HT-29 (cell line): ENCODE data around the gene CAD. TPM values are rescaled to one million over a fixed set of nuclear protein-coding genes. Genes with fewer than 3 reads are reported as not detected.

Experiments
- DNase-seq: peaks from one replicate; pipeline ENCODE4 v3.0.0-alpha.2; 2015; ENCODE audit warnings: low spot score
- total RNA-seq: library from RNA; depleted of rRNA; stranded (reverse); fragments of >200 nt; shearing (Covaris generic); gene quantifications from 2 replicates; pipeline ENCODE4 v1.2.3, GENCODE V29; 2014

The CAD gene
- total RNA-seq, 1 experiment from 2014 or later, result 88.5 TPM

DNA sequence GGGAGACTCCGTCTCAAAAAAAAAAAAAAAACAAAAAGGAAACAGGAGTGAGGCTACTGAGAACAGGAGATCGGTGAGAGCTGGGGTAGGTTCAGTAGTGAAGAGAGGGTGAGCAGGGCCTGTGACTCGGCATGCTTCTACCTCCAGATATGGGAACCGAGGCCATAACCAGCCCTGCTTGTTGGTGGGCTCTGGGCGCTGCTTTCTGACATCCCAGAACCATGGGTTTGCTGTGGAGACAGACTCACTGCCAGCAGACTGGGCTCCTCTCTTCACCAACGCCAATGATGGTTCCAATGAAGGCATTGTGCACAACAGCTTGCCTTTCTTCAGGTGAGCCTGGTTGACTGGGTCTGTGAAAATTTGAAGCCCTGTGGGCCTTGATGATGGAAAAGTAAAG, 6.2 kb downstream of the CAD start:
- DNase-seq, result no peak

DNA sequence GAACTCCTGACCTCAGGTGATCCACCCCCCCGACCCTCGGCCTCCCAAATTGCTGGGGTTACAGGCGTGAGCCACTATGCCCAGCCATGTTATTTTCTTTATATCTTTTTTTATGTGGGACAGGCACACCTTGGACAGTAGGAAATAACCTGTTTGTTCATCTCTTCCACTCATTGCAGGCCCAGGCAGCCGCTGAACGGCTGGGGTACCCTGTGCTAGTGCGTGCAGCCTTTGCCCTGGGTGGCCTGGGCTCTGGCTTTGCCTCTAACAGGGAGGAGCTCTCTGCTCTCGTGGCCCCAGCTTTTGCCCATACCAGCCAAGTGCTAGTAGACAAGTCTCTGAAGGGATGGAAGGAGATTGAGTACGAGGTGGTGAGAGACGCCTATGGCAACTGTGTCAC, 8.4 kb downstream of the CAD start:
- DNase-seq, result no peak

DNA sequence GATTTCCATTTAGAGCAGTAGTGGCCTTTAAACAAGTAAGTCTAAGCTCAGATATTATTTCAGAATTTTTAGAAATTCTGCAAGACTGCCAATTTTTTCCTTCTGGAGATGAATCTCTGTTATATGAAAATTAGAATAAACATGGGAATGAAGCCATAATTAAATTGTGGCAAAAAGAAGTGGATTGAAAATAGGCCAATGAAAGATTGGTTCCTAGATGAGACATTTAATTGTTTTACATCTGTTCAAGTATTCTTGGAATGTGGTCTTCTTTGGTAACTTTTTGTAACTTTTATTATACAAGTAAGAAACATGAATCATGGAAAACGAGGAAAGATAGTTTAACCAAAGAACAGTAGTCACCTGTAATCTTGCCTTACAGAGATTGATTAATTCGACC, 10.3 kb downstream of the CAD start:
- no peak for DNase-seq

DNA sequence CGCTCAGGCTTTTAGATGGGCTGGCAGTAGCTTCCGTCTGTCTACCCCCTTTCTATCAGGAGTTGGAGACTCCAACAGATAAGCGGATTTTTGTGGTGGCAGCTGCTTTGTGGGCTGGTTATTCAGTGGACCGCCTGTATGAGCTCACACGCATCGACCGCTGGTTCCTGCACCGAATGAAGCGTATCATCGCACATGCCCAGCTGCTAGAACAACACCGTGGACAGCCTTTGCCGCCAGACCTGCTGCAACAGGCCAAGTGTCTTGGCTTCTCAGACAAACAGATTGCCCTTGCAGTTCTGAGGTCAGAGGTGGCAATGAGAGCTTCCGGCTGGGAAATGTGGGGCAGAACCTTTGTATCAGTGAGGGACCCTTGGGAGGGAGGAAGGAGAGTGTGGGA, 14.8 kb downstream of the CAD start:
- DNase-seq, result no peak

DNA sequence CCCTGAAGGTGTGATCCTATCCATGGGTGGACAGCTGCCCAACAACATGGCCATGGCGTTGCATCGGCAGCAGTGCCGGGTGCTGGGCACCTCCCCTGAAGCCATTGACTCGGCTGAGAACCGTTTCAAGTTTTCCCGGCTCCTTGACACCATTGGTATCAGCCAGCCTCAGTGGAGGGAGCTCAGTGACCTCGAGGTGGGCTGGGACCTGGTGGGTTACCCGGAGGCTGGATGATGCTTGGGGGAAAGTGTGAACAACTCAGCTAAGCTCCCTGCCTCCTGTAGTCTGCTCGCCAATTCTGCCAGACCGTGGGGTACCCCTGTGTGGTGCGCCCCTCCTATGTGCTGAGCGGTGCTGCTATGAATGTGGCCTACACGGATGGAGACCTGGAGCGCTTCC, 16.2 kb downstream of the CAD start:
- DNase-seq, result no peak

DNA sequence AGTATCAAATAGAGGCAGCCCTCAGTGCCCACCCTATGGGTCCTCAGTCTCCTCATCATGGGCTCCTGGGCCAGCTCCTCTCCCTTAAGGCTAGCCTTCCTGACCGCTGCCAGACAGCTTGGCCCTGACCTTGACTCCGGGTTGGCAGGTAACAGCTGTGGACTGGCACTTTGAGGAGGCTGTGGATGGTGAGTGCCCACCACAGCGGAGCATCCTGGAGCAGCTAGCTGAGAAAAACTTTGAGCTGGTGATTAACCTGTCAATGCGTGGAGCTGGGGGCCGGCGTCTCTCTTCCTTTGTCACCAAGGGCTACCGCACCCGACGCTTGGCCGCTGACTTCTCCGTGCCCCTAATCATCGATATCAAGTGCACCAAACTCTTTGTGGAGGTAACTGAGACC, 19.0 kb downstream of the CAD start:
- DNase-seq, result no peak

DNA sequence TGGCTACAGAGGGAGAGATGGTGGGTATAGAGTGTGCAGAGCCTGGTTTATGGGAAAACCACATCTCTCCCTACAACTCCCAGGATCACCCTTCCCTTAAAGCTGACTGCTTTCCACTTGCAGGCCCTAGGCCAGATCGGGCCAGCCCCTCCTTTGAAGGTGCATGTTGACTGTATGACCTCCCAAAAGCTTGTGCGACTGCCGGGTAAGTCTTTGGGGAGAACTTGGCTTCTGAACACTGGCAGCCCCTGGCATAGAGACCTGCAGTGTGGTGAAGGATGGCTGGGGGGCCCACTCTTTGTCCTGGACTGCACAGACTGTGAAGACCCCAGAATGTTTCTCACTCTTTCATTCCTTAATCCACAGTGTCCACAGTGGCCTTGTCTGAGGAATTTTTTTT, 19.5 kb downstream of the CAD start:
- DNase-seq, result no peak

DNA sequence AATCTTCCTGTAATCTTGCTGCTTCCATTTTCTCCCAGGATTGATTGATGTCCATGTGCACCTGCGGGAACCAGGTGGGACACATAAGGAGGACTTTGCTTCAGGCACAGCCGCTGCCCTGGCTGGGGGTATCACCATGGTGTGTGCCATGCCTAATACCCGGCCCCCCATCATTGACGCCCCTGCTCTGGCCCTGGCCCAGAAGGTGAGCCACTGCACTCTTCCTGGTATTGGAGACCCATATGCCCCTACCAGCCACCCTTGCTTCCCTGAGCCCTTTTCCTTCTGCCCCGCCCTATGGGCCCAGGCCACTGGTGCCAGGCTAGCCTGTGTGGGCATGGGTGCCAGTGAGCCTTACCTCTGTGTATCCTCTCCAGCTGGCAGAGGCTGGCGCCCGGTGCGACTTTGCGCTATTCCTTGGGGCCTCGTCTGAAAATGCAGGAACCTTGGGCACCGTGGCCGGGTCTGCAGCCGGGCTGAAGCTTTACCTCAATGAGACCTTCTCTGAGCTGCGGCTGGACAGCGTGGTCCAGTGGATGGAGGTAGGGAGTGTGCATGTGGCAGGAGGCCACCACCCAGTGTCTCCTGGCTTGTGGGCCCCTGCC, 20.3 kb downstream of the CAD start:
- no peak for DNase-seq

DNA sequence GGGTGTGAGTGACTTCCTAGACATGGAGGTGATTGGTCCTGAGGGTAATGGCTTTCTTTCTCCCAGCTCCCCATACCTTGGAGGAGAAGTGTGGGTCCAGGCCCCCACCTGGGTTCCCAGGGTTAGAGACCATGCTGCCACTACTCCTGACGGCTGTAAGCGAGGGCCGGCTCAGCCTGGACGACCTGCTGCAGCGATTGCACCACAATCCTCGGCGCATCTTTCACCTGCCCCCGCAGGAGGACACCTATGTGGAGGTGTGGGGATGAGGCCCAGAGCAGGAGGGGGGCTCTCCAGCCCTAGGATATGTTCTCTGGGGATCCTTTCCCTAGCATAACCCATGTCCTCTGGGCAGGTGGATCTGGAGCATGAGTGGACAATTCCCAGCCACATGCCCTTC, 21.8 kb downstream of the CAD start:
- DNase-seq, result no peak

DNA sequence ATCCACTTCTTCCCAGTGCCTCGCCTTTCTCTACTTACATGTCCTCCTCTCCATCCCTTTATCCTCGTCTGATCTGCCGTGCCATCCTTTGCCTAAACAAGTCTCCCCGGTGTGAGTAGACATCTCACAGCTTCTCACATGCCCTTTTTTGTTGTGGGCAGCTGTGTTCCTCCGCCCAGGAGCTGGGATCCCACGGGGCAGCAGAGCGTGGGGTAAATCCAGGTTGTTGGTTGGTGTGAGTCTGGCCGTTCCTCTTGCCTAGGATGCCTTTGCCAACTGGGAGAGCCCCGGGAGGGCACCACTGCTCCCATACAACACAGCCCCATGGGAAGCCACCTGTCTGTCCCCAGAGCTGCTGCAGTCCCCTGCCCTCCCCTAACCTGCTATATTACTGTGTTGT, 23.2 kb downstream of the CAD start:
- DNase-seq, result no peak

DNA sequence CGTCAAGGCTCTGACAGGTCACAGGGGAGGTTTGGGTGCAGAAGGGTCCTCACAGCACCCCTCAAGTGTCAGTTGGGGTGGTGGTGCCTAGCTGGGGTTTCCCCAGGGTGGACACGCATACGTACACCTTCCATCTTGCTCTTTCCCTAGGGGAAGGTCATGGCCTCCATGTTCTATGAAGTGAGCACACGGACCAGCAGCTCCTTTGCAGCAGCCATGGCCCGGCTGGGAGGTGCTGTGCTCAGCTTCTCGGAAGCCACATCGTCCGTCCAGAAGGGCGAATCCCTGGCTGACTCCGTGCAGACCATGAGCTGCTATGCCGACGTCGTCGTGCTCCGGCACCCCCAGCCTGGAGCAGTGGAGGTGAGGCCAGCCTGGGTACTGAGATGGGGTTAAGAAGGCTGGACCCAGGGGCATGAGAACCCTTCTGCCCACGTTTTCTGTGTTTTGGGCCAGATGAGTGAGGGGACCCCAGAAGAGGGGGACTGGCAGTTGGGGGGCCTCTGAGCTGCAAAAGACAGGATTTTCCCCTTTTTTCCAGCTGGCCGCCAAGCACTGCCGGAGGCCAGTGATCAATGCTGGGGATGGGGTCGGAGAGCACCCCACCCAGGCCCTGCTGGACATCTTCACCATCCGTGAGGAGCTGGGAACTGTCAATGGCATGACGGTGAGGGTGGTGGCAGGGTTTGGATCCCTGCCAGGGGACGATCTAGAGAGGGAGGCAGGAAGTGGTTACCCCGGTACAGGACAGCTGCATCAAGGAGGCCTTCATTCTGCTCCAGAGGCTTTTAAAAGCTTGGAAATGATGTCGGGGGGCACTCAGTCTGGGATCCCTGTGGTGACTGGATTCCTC, 24.8 kb downstream of the CAD start:
- no peak for DNase-seq

DNA sequence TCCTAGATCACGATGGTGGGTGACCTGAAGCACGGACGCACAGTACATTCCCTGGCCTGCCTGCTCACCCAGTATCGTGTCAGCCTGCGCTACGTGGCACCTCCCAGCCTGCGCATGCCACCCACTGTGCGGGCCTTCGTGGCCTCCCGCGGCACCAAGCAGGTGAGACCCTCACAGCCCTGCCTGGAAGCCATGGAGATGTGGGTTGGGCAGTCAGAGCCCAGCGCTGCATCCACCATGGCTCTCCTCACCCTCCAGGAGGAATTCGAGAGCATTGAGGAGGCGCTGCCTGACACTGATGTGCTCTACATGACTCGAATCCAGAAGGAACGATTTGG, 25.4 kb downstream of the CAD start:
- no peak for DNase-seq

DNA sequence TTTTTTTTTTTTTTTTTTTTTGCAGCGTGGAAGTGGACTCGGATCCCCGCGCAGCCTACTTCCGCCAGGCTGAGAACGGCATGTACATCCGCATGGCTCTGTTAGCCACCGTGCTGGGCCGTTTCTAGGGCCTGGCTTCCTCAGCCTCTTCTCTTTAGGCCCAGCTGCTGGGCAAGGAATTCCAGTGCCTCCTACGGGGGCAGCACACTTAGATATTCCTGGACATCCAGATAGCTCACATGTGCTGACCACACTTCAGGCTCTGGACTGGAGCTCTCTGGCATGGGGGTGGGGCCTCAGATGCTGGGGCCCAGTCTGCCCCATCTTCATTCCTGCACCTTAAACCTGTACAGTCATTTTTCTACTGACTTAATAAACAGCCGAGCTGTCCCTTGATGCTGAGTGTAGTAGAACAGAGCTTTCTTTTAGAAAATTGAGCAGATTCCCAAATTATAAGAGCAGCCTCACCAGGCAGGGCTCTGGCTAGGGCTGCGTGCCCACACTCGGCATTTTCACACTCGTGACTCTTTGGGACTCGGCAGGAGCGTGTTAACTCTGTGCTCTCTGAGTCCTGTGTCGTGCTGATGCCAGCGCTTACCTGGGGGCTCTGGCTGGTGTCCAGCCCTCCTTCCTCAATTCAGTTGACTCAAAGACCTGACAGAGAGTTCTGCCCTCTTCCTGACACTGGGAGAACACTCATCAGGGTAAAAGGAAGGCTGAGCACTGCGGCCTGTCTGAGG, 26.4 kb downstream of the CAD start:
- no peak for DNase-seq

DNA sequence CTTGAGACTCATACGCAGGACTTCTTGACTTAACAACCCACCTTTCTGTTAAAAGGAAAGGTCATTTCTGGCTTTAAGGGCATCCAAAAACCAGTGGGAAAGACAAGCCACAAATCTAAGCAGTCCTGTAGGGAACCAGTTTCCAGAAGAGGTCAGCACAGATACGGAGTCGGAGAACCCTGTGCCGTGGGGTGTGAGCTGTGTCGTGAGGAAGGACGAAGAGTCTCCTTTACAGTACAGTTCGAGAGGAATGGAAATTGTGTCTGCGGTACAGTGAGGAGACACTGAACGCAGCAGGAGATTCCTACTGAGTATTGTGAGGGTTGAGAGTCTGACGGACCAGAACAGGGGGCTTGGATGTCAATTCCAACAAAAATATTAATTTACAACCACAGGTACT, 27.9 kb downstream of the CAD start:
- no peak for DNase-seq

DNA sequence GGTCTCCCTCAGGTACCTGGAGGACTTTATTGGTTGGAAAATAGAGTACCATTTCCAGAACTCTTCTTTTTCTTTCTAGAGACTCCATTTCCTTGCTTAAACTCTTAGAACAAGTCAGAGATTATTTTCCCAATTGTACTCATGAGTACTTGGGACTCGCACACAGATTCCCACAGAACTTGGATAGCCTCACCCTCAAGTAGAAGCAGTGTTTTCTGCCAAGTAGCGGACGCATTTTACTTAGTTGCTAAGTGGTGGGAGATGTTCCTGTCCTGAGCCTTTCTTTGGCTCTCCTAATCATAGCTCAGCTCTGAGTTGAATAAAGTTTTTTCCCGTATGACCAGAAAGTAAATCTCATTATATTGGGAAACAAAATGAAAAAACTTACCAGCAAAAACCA, 28.5 kb downstream of the CAD start:
- DNase-seq, result no peak

DNA sequence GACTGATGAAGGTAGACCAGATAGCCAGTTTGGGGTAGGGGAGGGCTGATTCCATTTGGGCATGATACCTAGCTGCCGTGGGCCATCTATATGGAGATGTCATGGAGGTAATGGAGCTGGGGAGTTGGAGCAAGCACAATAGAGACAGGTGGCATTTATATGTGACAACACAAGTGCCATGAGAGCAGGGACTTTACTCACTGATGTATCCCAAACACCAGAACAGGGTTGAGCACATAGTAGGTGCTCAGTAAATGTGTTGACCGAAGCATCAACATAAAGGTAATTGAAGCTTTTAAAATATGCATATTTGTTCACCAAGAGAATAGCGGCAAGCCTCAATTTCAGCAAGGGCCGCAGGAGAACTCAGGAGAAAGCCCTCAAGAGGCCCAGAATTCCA, 30.7 kb downstream of the CAD start:
- no peak for DNase-seq

DNA sequence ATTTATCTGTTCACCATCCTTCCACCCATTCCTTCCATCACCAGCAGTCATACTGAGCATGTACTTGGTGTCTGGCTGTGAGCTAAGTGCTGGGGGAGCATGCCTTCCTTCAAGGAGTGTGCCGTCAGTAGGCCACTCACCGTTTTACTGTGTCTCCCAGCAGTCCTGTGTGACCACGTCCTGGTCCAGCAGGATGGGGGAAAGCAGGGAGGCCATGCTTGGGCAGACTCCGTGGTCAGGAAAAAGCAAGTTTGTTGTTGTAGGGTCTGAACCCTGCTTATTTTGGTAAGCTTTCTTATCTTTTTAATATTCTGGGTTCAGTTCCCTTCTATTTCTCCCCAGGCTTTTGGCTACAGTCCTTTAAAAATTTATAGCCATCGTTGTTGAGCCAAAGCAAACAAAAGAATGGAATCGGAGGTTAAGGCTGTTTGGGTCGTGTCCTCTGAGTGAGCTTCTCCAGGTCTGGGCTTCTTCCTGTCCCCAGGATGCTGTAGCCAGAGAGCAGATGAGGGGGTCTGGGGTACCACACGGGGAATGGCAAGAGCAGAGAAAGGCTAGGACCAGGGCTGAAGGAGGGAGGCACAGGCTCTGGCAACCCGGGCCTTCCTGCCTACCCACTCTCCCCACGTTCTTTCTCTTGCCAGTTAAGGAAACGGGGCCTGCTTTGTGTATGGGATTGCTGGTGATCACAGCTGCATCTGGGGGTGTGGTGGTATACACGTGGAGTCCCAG, 32.2 kb downstream of the CAD start:
- no peak for DNase-seq

DNA sequence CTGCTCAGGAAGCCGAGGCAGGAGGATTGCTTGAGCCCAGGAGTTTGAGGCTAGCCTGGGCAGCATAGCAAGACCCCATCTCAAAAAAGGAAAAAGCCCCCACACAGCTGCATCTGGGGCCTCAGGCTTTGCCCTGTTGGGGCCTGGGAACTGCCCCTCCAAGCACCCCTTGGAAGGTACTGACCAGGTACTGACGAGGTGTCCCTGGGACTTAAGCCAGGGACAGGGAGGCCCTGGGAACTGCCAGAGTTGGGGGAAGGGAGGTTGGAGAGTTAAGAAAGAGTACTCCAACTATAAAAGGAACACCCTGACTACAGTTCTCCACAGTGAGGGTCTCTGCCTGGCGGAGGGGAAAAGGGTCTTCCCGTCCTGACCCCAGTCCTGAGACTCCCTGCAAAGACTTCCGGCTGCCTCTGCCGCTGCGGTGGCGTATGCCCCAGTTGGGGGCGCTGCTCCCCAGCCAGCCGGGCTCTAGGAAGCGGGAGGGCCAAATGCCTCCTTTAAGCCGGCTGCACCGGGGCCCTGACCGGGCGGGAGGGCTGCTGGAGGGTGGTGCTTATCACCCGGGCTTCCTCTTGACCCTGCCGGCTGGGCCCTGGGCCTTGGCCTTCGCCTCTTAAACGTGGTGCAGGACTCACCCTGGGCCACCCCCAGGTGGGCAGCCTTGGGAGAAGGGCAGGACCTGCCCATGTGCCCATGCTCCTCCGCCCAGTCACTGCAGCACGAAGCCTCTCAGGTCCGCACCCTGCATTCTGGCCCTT, 32.9 kb downstream of the CAD start:
- DNase-seq, result peak; percentile 65

DNA sequence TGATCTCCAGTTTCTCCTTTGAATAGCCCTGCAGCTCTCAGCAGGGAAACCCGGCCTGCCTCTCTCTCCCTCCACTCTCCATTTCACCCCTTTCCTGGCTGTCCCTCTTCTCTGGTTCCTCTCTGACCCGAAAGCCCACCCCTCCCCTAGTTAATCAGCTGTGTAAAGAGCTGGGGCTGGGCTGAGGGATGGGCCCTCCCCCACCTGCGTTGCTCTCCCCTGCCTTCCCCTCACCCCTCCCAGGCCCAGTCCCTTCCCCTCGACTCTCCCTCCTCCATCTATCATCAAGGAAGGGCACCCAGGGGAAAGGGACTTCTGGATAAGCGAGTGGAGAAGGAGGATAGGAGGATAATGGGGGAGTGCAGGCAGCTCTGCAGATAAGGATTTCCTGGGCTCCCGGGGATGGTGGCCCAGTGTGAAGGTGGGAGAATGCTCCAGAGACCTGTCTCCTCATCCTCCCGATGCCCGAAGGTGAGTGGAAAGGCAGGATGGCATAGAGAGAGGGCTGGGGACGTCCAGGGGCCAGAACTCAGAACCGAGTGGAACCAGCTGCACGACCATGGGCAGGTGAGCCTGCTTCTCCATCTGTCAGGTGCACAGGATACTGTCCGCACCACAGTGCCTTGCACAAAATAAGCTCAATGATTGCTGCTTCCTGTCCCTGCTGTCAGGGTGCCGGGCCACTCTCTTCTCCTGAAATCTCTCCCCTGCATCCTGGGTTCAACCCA, 33.6 kb downstream of the CAD start:
- no peak for DNase-seq

DNA sequence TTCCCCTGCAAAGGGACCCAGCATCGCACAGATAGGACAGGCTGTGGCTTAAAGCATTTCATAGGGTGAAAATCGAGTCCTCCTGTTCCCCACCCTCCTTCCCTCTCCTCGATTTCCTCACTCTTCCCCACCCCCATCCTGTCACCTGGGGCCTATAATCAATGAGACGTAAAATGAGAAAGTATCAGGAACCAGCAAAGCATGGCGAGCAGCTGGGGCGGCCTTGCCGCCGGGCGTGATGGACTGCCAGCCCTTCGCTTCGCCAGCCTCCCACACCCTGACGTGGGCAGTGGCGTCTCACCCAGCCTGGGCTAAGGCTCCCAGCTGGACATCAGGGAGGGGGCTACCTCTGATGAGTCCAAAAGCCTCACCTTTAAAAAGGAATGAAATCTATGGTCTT, 34.6 kb downstream of the CAD start:
- DNase-seq, result no peak

DNA sequence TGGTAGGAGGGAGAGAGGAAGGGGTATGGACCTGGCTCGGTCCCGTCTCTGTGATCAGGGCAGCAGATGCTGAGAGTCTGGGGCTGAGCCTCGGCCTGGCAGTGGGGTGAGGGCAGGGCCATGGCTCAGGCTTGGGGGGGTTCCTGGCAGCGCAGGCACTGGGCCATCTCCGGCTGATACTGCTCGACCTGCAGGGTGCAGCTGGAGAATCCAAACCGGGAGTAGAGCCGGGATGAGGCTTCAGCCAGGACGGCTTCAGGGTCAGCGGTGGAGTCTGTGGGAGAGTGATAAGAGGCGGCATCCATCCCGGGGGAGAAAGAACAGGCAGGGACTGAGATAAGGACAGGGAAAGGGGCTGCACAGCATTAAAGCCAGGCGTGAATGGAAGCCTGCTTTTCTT, 38.0 kb downstream of the CAD start:
- DNase-seq, result no peak
